ENCODE results near the gene COL25A1.

COL25A1 gene

DNA sequence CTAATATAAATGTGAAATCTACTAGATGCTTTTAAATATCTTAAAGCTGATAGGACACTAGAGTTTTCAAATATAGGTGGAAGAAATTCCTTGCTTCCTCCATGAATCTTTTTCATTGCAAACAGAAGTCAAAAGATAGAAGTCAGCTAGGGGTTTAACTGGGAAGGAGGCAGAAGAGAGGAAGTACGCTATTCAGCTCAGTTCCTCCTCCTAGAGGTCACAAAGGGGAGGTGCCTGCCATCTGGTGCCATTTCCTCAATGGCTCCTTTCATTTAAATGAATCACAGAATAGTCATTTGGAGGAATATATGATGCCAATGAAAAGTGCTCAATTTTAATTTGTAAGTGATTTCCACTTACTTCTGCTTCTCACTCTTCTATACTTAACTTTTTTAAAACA lies 8.5 kb downstream of the COL25A1 start:
- DNase-seq (ENCODE audit: low spot score), result no peak

DNA sequence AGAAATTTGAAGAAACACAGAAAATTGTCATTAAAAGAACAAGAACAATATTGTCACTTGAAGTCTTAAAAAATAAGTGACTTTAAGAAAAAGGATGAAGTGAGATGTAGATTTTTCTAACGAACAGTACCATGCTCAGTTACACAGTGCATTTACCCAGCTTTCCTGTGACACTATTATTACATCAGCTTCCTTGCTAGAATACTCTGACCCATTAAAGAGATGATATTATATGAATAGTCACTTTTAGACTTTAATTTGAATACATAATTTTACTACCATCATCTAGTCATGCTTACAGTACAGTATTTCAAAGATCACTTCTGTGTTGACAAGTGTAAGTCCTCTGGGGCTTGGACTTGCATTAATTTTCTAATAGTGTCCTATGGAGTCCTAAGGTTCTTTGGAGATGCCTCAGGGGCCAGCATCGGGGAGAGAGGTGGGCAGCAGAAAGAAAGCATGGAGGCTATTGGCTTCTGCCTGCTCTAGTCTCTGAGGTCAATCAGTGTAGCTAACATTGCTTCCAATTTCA lies 10.7 kb downstream of the COL25A1 start:
- DNase-seq (ENCODE audit: low spot score), result no peak

DNA sequence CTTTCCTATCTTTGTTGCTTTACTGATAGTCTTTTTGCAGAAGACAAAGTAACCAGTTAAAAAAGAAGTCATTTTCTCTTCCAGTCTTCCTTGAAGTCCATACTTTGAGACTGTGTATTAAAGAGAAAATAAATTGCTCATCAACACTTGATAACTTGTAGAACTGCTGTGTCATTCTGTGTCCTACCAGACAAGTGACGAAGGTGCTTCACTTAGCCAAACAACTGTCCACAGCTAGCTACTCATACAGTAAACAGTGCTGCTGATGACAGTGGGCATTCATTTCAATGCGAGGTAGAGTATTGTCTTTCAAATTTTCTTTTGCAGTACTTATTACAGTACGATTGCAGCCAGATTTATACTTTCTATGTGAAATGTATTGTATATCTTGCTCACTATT lies 11.5 kb downstream of the COL25A1 start:
- DNase-seq (ENCODE audit: low spot score), result no peak

DNA sequence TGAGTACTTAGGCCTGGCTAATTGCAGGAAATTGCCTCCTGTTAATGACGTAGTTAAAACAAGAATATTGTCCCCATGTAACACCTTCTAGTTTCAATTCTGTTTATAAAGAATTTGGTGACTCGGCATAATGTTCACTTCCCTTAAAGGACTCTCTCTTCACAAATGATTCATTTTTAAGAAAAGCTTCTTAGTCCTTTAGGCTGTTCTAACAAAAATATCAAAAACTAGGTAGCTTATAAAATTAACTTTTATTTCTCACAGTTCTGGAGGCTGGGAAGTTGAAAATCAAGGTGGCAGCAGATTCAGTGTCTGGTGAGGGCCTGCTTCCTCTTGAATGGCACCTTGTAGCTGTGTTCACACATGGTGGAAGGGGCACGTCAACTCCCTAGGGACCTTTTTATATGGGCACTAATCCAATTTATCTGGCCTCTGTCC lies 23.8 kb downstream of the COL25A1 start:
- DNase-seq (ENCODE audit: low spot score), result no peak

- DNase-seq (ENCODE audit: low spot score), result no peak
Observed at GRCh38 chr4:109276482-109277095, 25.9 kb downstream of the COL25A1 start.

DNA sequence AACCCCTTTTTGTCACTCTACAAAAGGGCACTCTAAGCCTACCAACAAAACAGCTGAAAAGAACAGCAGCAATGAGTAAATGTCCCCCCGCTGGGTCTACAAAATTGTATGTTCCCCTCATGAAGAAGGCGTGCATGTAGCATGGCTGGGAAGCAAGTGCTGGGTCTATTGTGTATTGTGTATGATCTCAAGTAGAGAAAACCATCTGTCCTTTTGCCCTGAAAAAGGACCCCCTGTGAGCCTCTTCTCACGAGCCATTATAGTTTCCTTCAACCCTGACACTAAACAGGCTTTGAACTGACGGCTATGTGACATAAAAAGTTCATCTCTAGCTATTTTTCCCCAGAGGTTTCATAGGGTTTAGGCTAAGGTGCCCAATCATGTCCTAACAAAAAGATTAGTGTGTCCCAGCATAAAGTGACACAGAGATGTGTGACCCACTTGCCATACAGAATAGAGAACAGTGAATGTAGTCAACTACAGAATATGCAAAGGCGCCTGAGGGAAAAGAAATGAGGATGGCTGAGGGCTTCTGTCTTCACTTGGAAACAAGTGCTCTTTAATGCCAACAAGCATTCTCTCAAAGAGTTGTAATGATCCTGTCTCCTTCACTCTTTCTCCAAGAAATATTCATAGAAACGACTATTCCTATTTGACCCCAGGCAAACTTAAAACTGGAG lies 27.3 kb downstream of the COL25A1 start:
- DNase-seq (ENCODE audit: low spot score), result no peak

DNA sequence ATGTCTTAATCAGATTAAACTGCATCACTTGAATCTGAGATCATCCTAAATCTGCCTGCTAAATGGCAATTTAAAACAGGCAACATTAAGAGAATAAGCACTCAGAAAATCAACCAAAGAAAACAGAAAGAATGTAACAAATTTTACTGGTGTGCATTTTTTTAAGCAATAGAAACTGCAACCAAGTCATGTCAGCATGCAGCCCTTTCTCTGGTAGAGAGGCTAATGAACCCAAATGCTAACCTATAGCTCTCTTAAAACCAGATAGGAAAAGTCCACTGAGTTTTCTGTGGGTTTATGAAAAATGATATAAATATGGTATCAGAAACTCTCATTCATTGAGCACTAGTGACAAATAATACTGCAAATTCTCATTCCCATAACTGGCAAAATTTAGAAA lies 35.6 kb downstream of the COL25A1 start:
- DNase-seq (ENCODE audit: low spot score), result no peak

GRCh38 chr4:109266236-109266635 lies 36.2 kb downstream of the COL25A1 start:
- DNase-seq (ENCODE audit: low spot score), result no peak

GRCh38 chr4:109263721-109264120 lies 38.7 kb downstream of the COL25A1 start:
- DNase-seq (ENCODE audit: low spot score), result no peak

DNA sequence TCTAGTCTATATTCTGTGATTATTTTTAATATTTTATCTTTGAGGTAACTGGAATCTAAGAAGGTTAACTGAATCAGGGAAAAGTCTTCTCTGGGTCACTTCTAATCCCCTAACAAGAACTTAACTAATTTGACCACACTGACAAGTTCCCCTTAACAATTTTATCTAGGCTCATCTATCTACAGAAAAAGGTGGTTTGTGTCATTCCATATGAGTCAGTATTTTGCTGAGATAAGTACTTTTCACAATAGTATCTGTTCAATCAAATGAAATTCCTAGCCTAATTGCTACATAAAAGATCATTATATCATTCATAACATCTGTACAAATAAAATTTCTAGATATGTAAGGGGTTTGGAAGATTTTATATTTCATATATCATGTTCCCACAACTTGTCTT lies 45.6 kb downstream of the COL25A1 start:
- DNase-seq (ENCODE audit: low spot score), result no peak

DNA sequence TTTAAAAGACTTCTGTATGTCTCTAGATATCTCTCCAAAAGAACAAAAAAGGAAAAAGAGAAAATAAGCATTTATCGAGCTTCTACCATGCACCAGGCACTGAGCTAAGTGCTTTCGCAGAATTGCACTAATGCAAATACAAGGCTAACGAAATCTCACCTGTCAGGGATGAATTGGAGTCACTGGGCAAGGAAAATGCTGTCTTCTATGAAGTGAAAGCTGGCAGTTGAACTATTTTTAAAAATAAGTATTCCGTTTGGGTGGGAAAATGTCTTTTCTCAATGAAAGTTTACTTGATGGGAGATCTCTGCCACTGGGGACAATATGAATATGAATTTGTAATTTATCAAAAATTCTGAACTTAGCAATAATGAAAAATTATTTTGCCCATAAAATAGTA lies 47.6 kb downstream of the COL25A1 start:
- no peak for DNase-seq (ENCODE audit: low spot score)

- no peak for DNase-seq (ENCODE audit: low spot score)
Observed at GRCh38 chr4:109251396-109251795, 51.1 kb downstream of the COL25A1 start.

DNA sequence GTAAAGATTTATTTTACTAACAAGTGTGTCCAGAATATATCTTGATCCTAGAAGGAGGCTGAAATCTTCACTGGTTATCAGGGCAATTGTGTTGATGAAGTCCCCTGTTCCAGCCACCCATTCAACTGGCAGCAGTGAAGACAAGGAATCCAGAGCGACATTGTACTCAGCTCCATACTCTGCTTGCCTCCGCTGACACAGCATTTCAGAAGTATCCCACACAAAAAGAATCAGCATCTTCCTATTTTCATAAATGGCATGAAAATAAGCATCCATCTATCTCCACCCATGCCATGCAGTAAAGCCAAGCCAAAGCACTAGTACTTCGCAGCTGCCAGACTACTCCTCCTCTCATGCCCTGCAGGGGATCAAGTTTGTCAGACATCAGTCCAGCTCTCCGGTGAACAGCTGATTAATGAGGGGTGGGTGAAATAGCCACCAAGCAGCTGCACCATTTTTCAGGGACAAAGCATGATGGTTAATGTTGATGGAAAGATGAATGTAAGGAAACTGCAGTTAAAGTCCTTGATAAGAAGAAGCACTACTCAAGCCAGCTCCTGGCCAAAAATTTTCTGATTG lies 54.0 kb downstream of the COL25A1 start:
- no peak for DNase-seq (ENCODE audit: low spot score)

- DNase-seq (ENCODE audit: low spot score), result no peak
Observed at GRCh38 chr4:109243871-109244270, 58.6 kb downstream of the COL25A1 start.

- DNase-seq (ENCODE audit: low spot score), result no peak
Observed at GRCh38 chr4:109238746-109239145, 63.7 kb downstream of the COL25A1 start.

DNA sequence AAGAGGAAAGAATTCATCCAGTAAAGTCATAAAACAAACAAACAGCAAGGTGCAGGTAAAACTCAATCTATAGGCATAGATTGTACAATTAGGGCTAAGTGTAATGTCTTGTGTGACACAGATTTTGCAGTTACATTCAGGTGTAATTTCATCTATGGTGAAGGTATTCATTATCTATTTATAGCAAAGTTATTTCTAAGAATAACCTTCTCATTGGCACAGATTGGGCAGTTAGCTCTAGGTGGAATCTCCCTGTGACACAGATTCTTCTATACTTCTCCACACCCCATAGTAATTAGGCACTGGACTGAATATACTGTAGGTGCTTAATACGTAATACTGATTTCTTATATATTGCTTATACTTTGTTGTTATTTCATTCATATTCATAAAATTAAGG lies 66.8 kb downstream of the COL25A1 start:
- DNase-seq (ENCODE audit: low spot score), result no peak

DNA sequence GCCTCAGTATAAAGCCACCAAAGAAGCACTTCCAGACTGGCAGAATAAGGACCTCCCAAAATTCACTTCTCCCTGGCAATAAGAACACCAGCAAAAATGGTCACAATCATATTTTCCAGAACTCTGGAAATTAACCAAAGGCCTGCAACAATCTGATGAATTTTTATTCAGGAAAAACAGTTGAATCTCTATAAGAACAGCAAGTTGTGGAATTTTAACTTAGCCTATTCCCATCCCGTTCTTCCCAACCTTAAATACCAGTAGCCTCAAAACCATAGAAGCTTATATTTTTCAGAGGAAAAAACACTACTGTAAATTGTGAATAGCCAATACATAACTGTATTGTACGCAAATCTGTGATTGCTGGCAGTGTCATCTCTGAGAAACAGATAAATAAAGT lies 67.9 kb downstream of the COL25A1 start:
- no peak for DNase-seq (ENCODE audit: low spot score)

DNA sequence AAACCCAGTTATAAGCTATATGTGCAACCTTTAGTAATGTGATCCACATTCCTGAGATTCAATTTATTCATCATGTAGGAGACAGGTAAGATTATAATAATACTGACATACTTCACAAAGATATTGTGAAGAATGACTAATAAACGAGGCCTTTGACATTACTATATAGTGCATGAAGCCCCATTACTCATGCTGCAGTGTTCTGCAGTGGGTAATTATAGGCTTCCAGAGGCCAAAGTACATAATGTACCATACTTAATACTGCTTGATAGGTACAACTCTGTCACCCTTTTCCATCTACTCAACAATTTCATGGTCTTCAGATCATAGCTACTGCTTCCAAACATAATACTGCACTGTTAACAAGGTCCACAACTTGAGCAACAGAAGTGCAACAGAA lies 68.9 kb downstream of the COL25A1 start:
- no peak for DNase-seq (ENCODE audit: low spot score)

DNA sequence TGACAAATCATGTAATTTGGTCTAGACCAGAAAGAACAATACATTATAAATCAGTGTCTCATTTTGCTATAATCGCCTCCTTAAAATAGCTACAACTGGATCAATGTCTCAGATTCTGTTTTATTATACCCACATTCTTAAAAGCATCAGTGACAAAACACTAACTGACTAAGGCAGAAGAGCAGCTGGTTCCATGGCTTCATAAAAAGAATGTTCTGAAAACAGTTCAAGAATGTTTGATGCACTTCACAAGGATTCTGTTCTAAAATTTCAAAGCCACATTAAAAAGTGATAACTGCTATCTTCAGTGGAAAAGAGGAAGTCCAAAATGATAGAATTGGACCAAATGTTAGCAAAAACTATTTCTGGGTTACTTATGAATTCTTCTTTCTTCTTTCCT lies 69.8 kb downstream of the COL25A1 start:
- no peak for DNase-seq (ENCODE audit: low spot score)

DNA sequence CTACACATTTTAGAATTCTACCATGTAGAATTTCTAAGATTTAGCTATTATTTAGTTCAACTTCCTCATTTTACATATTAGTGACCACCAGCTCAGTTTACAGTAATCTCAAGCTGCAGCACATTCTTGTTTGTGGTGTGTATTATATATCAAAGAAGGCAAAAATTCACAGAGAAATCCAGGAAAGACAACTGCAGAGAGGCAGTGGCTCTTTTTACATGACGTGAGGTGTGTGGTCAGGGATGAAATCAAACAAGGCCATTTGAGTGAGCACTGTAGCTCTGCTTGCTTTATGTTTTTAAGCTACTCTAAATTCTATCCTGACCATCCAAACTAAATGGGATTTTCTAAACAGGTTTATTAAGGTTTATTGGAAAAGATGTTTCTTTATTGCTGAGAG lies 71.1 kb downstream of the COL25A1 start:
- DNase-seq (ENCODE audit: low spot score), result no peak

DNA sequence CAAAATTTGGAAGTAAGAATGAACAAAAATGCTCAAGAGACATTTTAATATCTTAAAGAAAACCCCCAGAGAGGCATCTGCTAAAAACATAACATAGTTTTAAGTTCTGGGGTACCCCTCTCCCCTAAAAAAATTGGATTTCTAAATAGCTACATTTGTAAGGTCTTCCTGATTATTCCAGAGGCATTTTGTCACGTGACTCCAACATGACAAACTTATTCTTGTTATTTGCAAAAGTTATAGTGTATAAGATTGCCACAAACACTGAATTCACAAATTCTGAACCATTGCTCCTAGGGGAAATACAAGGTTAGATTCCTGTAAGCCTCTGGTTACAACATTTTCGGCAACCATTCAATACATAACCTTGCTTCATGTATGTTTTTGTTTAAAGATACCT lies 73.4 kb downstream of the COL25A1 start:
- no peak for DNase-seq (ENCODE audit: low spot score)

GRCh38 chr4:109218288-109218687 lies 84.2 kb downstream of the COL25A1 start:
- no peak for DNase-seq (ENCODE audit: low spot score)

GRCh38 chr4:109216085-109216696 lies 86.3 kb downstream of the COL25A1 start:
- no peak for DNase-seq (ENCODE audit: low spot score)

Measured in SK-N-DZ (cell line).